Measurements from ENCODE around the gene SLC22A23.

SLC22A23 gene

DNA sequence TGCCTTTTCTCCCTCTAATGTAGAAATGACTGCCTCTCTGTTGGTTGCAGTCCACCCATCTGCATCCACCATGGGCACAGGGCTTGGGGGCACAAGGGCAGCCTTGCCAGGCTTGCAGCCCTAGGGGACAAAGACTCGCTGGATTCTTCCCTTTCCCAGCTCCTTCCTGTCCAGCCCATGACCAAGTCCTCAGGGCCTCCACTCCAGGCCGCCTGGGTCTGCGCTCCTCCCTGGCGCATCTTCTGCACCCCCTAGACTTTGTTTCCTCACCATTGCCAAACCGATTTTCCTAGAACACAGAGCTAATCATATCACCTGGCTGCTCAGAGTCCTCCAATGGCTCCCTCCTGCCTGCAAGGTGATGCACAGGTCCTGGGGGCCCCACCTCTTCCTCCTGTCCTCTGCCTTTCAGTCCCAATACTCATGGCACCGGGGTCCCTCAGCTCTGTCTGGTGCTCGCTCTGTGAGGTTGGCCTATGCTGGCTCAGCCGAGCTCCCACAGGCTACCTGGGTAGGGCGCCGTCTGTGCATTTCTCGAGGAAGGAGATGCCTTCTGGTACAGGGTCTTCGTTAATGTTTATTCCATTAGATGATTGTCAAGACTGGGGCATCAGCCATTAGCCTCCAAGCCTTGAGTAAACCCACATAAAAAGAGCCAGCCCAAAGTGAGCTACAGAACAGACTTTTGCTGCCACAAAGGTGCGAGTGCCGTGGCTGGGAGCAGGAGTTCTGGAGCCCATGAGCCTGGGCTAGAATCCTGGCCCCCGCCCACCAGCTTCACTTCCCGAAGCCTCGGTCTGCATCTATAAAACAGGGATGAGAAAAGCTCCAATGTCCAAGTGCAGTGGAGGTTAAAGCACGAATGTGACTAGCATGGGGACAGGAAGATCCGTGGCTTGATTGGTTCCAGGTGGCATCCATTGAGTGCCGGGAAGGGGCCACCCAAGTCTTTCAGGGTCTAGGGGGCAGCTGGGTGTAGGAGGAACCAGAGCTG is 180.4 kb downstream of the SLC22A23 start:
- in situ Hi-C loops (cut with MboI; ENCODE audit: low sequenced_read_pairs), result loop anchor here (10.0 kb wide), 1 partner anchor 458 kb away; no protein-coding TSS in a partner anchor

DNA sequence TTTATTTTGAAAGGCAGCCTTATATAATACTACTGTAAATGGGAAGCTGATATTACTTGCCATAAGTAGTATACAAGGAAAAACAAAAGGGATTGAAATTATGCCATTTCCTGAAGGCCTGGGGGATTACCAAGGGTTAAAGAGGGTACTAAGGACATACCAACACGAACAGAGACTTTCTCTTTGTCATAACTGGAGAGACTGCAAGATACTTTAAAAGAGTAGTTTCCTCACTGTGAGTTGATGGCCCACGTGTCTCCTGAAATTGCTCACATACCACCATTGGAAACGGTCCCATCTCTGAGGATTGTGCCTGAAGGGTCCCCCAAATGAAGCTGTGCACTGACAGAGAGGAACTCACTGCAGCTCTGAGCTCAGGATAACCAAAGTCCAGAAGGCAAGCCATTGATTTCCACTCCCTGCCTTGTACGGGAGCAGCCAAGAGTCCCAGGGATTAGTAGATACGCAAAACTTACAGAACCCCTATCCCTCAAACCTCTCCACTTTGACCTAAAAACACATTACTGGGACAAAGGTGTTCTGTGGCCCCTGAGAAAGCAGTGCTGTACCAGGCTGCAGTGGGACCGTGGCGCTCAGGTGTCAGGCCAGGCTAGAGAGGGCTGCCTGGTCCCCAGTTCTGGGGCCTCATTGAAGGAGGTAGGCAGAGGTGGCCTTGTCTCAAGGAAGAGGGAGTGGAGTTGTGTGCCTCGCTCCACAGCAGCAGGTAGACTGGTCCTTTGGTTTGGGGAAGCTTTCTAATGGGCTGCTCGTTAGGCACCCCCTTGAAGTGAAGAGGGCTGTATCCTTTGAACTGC is 182.9 kb downstream of the SLC22A23 start:
- in situ Hi-C loops (cut with MboI; ENCODE audit: low sequenced_read_pairs), result loop anchor here (10.0 to 25.0 kb wide), 2 partner anchors 287 to 461 kb away; partner anchors contain the start of gene NQO2

DNA sequence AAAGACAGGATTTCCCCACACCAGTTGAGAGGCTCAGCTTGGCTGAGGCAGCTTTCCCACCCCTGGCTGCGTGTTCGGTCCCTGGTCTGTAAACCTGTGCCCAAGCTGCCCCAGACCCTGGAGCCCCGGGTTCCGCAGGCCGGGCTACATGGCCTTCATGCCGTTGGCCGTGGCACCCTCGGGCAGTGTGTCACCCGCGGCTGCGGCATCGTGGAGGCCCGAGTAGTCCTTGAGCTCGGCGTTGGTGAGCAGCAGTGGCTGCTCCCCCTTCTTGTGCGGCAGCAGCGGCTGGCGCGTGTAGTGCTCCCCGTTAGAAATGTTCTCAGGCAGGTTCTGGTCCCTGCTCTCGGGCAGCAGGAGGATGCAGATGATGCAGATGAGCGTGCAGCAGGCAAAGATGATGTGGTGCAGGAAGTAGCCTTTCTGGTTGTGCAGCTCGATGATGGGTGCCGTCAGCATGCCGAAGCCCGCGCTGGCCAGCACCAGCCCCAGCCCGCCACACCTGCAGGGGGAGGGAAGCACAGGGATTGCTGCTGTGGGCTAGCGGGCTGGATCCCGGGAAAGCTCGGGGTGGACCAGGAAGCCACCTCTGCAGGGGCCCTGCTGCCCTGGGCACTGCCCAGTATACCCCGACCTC is 183.8 kb downstream of the SLC22A23 start:
- in situ Hi-C loops (cut with MboI; ENCODE audit: low sequenced_read_pairs), result loop anchor here (10.0 to 25.0 kb wide), 2 partner anchors 286 to 462 kb away; partner anchors contain the start of gene NQO2

DNA sequence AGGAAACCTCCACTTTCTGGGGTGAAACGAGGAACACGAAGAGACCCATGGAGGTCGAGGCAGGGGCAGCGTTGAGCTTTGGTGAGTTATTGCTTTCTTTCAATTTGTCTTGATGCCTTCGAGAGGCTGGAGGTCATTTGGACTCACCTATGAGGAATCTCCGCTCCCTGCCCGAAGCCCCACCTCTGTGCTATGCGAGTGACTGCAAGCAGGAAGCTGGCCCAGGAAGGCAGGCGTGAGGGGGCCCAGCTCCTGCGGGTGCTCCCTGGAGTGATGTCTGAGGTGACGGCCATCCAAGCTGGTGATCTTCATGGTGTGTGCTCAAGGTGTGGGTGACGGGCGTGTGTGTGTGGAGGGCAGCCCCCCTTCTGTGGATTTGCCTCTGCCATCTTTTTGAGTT is 185.1 kb downstream of the SLC22A23 start:
- in situ Hi-C loops (cut with MboI; ENCODE audit: low sequenced_read_pairs), result loop anchor here (10.0 to 25.0 kb wide), 2 partner anchors 284 to 463 kb away; partner anchors contain the start of gene NQO2

- in situ Hi-C loops (cut with MboI; ENCODE audit: low sequenced_read_pairs), result loop anchor here (10.0 to 25.0 kb wide), 2 partner anchors 283 to 465 kb away; partner anchors contain the start of gene NQO2
Measured at GRCh38 chr6:3270258-3270657, 186.6 kb downstream of the SLC22A23 start.

DNA sequence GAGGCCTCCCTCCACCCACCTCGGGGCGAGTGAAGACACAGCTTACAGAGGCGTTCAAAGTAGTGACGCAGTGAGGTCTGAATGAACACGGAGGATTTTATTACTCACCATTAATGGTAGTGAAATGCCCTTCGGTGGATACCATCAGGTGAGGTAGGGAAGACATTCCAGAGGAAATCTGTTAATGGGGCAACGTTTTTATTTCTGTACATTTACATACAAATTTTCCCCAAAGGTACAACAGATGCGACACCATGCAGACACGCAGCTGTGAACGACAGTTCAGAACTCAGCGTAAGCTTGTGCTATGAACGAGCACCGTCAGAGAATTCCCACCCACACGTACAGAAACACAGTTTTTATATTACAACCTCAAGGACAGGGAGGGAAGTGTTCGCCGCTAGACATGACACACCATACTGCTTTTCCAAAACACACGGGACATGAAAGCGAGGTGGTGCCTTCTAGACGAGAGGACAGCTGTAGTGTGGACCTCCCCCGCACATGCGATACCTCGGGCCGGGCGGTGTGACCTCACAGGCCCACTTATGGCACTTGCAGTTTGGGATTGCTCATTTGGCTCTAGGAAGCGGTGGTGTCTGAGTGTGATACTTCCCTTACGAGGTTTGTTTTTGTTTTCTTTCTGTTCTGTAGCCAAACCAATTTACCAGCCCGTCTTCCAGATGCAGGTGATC is 187.4 kb downstream of the SLC22A23 start:
- in situ Hi-C loops (cut with MboI; ENCODE audit: low sequenced_read_pairs), result loop anchor here (25.0 kb wide), 1 partner anchor 282 kb away; the partner anchor contains the start of gene NQO2

DNA sequence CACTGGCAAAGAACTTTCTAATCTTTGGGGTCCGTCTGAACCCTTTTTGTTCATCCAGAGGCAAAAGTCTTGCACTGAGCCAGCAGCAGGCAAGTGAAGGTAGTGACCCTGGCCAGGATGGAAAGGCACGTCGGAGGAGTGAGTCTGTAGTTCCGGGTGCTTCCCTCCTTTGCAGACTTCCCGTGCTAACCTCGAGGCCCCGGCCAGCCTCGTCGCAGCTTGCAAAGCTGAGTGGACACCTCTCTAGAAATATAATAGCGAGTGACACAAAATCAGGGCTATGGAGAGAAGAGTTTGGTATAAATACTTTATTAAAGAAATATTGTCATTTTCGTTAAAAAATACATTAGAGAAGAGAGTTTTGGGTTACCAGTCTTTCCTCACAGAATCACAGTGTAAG is 188.2 kb downstream of the SLC22A23 start:
- in situ Hi-C loops (cut with MboI; ENCODE audit: low sequenced_read_pairs), result loop anchor here (25.0 kb wide), 1 partner anchor 281 kb away; the partner anchor contains the start of gene NQO2

GRCh38 chr6:3267162-3267561 is 189.7 kb downstream of the SLC22A23 start:
- in situ Hi-C loops (cut with MboI; ENCODE audit: low sequenced_read_pairs), result loop anchor here (25.0 kb wide), 1 partner anchor 280 kb away; the partner anchor contains the start of gene NQO2

DNA sequence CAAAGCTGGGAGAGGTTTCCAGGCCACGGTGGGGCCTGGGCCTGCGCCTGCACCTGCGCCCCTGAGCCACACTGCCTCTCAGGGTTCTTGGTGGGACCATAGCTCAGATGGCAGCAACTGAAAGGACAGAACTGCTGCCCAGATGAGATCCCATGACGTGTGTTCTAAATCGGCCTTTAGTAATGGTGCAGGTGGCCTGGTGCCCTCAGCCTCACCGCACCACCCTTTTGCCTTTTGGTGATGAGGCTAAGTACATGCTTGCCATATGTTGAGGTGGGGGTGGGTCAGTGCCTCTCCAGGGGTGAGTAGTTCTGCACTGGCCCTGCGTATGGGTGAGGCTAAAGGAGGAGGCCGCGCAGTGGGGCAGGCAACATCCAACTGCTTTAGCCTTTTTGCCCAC is 190.7 kb downstream of the SLC22A23 start:
- in situ Hi-C loops (cut with MboI; ENCODE audit: low sequenced_read_pairs), result loop anchor here (25.0 kb wide), 1 partner anchor 279 kb away; the partner anchor contains the start of gene NQO2

- in situ Hi-C loops (cut with MboI; ENCODE audit: low sequenced_read_pairs), result loop anchor here (25.0 kb wide), 1 partner anchor 278 kb away; the partner anchor contains the start of gene NQO2
Measured at GRCh38 chr6:3265671-3266070, 191.2 kb downstream of the SLC22A23 start.

DNA sequence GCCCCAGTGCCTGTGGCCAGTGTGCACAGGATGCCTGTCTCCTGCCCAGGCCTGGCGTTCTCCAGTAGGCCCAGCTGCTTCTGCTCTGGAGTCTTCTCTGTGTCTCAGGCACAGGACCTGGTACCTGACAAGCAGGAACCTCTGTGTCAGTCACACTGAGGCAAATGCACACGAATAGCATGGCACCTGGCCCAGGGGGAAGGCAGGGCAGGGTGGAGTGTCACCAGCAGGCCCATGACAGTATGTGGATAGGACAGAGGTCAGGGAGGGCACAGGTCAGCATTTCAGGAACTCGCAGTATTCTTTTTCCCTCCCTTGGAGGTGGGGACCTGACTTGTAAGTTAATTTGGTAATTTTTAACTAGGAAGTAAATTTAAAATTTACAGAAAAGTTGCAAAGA is 192.5 kb downstream of the SLC22A23 start:
- in situ Hi-C loops (cut with MboI; ENCODE audit: low sequenced_read_pairs), result loop anchor here (25.0 kb wide), 1 partner anchor 277 kb away; the partner anchor contains the start of gene NQO2

GRCh38 chr6:3263096-3263495 is 193.8 kb downstream of the SLC22A23 start:
- in situ Hi-C loops (cut with MboI; ENCODE audit: low sequenced_read_pairs), result loop anchor here (25.0 kb wide), 1 partner anchor 276 kb away; the partner anchor contains the start of gene NQO2

GRCh38 chr6:3261921-3262320 is 194.9 kb downstream of the SLC22A23 start:
- in situ Hi-C loops (cut with MboI; ENCODE audit: low sequenced_read_pairs), result loop anchor here (25.0 kb wide), 1 partner anchor 275 kb away; the partner anchor contains the start of gene NQO2

GRCh38 chr6:3261518-3261820 is 195.4 kb downstream of the SLC22A23 start:
- in situ Hi-C loops (cut with MboI; ENCODE audit: low sequenced_read_pairs), result loop anchor here (25.0 kb wide), 1 partner anchor 274 kb away; the partner anchor contains the start of gene NQO2

DNA sequence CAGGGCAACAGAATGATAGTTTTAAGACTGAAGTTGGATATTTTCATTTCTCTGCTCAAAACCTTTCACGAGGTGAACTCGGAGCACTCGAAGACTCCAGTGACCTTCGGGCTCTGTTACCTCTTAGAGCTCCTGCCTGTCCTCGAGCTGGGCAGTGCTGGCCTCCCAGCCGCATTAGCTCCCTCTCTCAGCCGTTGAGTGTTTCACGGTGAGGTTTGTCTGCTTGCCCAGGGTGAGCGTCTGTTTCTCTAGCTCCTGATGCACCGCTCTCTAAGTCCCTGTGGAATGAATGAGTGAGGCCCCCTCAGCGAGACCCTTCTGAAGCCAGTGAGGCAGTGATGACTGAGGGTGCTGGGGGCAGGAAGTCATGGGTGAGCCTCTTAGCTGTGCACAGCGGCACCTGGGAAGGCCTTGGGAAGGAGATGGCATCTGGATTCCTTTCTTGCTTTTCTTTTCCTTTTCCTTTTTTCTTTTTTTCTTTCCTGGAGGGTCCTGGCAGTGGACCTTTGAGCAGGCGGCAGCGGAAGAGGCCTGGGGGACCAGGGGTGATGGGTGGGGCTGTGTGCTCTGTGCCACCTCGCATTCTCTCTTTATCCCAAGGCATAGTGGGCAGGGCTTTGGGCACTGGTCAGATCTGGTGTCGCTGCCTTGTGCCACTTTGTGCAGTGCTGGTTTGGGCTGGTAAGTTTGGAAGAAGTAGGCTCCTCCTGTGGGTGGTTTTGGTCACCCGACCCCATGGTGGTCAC is 195.9 kb downstream of the SLC22A23 start:
- in situ Hi-C loops (cut with MboI; ENCODE audit: low sequenced_read_pairs), result loop anchor here (25.0 kb wide), 1 partner anchor 274 kb away; the partner anchor contains the start of gene NQO2

DNA sequence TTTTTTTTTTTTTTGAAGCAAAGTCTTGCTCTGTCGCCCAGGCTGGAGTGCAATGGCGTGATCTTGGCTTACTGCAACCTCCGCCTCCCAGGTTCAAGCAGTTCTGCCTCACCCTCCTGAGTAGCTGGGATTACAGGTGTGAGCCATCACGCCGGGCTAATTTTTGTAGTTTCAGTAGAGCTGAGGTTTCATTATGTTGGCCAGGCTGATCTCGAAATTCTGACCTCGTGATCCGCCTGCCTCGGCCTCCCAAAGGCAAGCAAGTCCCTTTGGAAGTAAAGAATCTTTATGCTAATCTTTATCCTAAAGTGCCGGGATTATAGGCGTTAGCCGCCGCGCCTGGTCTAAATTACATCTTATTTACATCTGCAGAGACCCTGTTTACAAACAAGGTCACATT is 196.6 kb downstream of the SLC22A23 start:
- in situ Hi-C loops (cut with MboI; ENCODE audit: low sequenced_read_pairs), result loop anchor here (25.0 kb wide), 1 partner anchor 273 kb away; the partner anchor contains the start of gene NQO2

DNA sequence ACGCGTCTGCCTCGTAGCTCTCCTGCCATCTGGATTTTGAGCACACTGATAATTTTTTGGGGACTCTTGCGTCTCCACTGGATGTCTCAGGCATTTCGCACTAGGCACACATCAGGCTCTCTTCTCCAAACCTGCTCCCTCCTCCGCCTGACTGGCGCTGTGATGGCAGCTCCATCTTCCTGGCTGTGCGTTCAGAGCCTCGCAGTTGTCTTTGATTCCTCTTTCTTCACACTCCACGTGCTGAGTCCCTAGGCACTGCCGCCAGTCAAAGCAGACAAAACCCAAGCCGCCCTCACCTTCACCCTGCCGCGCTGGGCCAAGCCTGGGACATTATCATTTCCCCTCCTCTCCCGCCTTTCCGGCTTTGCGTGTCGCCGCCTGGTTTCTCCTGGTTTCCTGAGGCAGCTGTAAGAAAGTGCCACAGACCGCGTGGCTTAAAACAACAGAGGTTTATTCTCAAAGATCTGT is 197.3 kb downstream of the SLC22A23 start:
- in situ Hi-C loops (cut with MboI; ENCODE audit: low sequenced_read_pairs), result loop anchor here (10.0 to 25.0 kb wide), 2 partner anchors 135 to 272 kb away; partner anchors contain the start of gene NQO2
